ENCODE results near the gene C2CD3.

Gene C2CD3

DNA sequence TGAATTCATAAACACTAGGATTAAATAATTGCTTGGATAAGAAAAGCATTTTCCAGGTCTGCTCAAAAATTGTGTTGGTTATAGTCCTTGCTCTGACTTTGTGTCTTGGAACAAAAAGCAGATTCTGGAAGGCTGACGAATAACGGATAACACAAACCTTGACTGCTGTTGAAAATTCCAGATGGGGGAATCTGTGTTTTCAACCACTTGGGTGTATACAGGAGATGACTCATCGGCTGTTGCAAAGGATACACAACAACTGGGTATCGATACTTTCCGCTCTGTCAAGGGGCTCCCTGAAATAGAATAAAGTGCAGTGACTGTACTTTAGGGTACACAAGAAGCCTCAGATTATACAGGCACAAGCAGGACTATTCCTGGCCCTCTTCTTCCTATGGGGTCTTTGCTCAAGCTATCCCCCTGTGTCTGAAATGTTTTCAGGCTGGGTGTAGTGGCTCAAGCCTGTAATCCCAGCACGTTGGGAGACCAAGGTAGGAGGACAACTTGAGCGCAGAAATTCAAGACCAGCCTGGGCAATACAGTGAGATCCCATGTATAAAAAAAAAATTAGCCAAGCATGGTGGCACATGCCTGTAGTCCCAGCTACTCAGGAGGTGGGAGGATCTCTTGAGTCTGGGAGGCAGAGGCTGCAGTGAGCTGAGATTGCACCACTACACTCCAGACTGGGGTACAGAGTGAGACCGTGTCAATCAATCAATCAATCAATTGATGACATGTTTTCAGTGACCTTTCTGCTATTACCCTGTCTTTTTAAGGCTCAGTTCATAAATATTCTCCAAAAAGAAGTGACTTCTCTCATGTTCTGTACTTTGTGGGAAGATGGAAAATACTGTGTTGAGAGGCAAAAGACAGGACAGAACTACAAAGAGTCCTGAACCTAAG is 113.3 kb downstream of the C2CD3 start:
- DNase-seq: no peak

DNA sequence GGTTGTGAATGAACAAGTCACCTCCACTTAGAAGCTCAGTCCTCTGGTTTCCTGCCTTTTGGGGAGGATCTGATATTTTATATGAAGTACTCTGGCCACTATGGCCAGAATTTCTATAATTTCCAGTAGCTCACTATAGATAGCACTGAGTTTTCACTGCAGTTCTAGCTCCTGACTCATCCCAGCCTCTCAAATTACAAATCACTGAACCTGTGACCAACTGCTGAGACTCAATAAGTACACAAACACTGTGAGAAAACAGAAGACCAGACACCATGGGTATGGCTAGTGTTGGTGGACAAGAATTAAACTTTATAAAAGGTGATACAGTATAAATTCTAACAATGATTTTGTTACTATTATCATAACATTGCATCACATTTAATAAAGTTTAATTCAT is 114.9 kb downstream of the C2CD3 start:
- no peak for DNase-seq

DNA sequence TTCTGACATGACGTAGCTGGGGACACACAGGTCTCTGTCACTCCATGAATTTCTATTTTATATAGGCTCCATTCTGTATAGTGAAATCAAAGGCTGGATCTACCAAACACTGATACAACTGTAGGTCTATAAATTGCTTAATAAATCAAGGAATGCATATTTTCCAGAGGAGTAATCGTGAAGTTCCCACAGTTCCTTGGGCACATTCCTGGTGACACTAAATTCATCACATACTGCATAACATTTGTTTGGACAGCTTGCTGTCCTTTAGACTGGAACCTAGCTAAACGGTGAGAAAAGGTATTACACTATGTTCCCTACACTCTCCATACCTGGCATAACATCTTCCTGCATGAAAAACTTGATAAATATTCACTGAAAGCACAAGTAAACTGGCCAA is 120.3 kb downstream of the C2CD3 start:
- DNase-seq: no peak

DNA sequence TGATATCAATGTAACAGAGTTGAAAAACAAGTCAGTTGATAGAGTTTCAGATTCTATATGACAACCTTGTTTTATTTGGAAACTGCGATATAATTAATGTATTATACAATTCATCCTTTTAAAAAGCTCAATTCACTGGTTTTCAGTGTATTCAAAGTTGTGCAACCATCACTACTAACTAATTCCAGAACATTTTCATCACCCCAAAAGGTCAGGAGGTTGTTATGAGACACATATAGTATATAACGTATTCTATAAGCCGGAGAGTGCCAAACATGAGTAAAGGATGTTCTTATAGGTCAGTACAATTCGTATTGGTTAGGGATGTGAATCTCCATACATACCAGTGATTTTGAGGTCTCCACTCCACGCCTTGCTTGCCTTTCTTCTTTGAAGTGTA is 121.8 kb downstream of the C2CD3 start:
- DNase-seq: no peak

DNA sequence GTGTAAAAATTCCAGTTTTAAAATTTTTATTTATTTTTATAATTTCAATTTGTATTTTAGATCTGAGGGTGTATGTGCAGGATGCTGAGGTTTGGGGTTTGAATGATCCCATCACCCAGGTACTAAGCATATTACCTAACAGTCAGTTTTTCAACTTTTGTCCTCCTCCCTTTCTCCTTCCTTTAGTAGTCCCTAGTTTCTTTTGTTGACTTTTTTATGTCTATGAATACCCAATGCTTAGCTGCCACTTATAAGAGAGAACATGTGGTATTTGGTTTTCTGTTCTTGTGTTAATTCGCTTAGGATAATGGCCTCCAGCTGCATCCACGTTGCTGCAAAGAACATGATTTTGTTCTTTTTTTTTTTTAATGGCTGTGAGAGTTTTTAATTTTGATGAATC is 126.3 kb downstream of the C2CD3 start:
- DNase-seq: no peak

DNA sequence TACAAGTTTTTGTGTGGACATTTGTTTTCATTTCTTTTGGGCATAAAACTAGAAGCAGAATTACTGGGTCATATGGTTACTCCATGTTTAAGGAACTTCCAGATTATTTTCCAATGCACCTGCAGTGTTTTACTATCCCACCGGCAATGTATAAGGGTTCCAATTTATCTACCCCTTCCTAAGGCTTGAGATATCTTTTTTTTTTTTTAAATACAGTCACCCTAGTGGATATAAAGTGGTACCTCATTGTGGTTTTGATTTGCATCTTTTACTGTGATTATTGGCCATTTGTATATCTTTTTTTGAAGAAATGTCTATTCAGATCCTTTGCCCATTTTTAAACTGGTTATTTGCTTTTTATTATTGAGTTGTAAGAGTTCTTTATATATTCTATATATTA is 127.4 kb downstream of the C2CD3 start:
- DNase-seq: no peak

DNA sequence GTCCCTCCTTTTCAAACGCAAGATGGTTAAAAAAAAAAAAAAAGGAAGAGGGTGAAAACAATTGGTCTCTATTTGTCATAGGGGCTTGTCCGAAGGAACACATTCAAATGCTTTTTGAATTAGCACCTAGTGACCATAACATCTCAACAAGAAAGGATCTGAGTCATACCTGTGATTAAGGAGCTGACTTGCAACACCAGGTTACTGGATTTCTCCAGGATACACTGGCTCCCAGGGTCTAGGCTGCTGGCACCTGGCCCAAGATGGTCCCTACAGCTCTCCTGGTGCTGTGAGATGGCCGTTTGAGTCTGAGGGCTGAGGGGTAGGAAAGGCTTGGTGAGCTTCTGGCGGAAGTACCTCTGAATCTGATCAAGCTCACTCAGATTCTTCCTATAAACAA is 133.5 kb downstream of the C2CD3 start:
- no peak for DNase-seq

DNA sequence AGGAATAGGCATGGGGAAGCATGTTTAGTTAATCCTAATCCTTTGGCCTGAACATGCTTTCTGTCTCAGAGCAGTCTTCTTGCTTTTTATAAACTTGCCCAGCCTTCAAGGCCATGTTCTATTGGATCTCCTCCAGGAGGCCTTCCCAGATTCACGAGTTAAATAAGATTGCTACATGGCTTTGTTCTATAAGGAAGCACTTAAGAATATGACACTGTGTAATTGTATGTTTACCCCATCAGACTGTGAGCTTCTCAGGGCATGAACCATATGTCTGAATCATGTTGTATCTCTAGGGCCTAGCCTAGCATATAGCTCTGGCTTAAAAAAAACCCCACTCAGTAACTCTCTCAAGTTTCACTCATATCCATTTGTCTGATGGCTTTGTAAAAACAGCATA is 135.5 kb downstream of the C2CD3 start:
- no peak for DNase-seq

DNA sequence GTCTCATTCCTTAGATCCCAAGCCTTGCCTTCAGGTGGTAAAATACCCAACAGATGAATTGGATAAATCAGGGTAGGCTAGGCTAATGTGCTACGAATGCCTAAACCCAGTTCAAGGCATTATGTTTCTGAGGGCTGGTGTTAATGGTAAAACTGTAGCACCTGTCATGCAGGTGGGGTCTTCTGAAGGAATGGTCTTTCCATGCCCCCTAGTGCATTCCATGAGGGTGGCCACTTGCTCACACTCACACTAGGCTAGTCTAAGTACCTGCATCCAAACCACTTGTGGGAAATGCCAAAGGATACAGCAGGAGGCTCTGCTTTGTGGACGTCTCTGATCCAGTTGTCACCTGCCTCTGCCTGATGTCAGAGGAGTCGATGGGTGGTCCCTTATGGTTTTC is 137.8 kb downstream of the C2CD3 start:
- DNase-seq: no peak

DNA sequence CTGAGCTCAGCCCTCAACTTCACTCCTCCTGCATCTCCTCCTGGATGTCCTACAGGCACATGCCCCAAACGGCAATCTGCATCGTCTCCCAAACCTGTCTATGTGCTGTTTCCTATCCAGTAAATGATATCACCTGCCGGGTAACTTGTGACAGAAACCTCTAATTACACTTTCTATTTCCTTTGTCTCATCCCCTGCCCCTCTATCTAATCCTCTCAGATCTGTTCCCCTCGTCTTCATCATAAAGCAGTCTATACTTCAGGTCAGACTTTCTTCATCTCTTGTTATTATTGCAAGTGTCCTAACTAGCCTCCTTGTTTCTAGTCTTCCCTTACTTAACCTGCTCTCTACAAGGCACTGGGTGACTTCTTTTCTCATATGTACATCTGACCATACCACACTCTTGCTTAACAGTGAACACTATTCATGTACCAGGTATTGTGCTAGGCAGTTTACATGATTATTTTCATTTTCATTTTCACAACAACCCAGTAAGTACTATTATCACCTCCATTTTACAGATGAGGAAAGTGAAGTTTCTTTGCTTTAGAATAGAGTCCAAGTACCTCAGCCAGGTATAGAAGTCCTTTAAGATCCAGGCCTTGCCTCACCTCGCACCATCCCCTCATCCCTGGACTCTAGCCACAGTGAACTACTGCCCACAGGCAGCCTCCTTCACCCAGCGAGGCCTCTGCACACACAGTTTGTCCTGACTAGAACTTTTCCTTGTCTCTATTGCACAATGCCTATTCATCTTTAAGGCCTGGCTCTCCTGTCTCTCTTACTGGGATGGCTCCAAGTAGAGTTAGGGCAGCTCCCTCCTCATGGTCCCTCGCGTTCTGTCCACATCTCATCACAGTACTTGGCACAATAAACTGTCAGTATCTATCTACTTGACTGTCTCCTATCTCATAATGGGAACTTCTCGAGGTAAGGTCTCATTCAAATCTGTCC is 139.8 kb downstream of the C2CD3 start:
- DNase-seq: no peak

DNA sequence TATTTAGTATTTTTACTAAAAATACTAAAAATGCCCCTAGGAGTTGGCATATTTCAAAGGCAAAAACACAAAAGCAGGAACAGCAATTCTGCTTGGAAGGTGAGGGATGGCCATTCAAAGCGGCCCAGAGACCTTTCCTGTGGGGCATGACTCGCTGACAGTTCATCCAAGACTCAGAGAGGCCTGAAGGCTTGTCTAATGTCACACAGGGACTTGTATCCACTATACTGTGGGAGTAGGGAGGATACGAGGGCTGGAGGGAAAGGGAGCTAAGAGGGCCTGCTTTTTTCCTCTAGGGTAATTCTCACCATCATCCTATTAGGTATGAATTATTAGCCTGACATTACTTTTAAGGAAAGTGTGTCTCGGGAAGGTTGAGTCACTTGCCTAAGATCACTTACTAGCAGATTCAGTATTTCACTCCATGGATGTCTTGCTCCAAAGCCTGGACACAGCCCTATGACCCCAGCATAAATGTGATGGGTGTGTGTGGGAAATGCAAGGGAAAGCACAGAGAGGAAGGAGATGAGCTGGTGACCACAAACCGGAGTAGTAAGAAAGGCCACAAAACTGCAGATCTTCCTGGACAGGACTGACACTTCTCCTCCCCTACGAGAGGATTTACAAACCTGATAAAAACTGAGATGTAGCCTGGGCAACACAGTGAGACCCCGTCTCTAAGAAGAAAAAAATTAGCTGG is 145.2 kb downstream of the C2CD3 start:
- DNase-seq: no peak

DNA sequence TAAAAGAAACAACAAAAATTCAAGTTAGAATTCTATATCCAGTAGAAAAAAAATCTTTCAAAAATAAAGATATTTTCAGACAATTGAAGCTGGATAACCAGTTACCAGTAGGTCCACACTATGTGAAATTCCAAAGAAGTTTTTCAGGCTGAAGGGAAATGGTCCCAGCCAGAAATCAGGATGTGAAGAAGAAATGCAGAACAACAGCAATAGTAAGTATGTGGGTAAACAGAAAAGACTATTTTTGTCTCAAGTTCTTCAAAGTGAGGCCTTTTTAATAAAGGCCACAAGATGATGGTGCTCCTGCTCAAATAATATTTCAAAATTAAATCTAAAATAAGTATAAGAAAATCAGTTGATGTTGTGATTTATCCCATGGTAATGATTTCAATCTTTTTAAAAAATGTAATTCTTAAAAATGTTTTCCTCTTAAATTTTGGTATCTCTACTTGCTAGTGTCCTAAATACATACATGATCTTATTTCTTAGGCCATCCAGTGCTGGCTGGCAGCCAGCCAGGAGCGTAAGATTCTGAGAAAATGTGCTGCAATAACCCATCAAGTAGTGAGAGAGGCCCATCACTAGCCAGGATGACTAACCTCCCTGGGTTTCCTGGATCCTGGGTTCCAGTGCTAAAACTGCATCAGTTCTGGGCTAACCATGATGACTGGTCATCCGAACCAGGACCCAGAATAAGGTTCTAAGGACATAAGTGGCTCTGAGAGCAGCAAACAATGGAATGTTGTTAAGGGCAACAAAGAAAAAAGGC is 146.4 kb downstream of the C2CD3 start:
- DNase-seq: no peak

DNA sequence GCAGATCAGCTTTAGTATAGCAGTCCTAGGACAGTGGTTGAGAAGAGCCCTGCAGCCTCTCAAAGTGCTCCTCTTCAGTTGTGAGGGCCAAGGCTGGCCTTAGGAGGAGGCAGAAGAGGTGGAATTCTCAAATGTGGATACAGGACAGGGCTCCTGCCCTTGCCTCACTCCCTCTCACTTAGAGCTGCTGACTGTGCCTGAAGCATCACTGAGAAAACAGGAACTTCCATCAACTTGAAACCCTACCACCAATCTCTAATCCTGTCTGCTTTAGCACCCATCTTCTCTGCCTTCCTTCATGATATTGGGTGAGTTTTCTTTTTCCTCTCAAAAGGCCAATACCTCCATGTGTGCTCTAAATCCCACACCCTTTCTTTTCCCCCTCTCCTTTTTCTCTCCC is 147.5 kb downstream of the C2CD3 start:
- DNase-seq: no peak

DNA sequence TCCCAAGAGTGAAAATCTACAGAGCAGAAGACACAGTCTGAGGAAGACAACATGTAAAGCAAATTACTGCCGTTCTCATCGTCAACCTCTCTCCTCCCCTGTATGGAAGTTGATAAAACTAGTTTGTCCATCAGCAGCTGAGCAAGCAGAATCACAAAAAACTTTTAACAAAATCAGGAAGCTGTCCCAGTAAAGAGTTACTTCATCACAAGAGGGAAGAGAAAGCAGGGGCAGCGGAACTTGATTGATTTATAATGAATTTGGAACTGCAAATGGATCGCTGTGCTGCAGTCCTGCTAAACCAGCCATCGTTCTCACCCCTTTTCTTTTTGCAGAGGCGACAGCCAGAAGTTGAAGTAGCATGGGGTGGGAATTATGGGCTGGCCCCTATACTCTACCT is 148.3 kb downstream of the C2CD3 start:
- DNase-seq: no peak

DNA sequence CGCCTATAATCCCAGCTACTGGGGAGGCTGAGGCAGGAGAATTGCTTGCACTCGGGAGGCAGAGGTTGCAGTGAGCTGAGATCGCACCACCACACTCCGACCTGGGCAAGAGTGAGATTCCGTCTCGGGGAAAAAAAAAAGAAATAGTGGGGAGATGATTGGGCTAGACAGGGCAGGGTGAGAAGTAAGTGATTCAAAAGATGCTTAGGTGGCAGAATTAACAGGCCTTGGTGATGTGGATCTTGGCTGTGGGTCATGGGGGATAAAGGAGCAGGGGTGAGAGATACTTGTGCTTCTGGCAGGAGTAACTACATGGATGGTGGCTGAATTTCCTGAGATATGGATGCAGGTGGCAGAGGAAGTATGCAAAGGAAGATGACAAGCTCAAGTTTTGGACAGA is 148.8 kb downstream of the C2CD3 start:
- no peak for DNase-seq

DNA sequence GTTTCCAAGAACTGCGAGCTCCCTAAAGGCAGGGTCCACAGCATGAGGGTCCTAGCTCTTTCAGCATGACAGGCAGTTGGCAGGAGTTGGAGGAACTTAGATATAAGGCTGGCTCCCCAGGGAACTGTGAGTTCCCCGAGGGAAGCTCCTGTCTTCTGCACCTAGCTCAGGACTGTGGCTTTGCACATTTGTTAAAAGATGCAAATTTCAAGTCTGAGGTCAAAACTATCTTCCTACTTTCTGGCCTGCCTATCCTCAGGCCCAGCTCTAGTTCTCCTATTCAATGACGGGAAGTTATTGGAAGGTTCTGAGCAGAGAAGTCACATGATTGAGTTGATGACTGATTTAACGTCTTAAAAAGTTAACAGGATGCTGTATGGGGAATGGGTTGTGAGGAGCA is 150.3 kb downstream of the C2CD3 start:
- DNase-seq: no peak

DNA sequence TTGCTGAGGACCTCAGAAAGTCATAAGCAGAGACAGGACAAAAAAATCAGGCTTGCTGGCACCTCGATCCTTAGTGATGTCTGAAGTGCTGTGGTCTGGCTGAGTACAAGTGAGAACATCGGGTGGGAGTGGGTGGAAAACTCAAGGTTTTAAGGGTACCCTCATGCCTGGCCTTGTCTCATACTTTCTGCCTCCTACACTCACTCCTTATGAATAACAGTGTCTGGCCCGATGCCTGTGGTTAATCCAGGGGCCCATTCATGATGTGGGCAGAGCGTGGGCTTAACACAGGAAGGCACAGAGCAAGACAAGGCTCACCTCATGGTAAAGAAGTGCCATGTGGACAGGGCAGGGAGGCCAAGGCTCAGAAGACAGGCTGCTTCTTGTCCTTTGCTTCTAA is 150.9 kb downstream of the C2CD3 start:
- no peak for DNase-seq

DNA sequence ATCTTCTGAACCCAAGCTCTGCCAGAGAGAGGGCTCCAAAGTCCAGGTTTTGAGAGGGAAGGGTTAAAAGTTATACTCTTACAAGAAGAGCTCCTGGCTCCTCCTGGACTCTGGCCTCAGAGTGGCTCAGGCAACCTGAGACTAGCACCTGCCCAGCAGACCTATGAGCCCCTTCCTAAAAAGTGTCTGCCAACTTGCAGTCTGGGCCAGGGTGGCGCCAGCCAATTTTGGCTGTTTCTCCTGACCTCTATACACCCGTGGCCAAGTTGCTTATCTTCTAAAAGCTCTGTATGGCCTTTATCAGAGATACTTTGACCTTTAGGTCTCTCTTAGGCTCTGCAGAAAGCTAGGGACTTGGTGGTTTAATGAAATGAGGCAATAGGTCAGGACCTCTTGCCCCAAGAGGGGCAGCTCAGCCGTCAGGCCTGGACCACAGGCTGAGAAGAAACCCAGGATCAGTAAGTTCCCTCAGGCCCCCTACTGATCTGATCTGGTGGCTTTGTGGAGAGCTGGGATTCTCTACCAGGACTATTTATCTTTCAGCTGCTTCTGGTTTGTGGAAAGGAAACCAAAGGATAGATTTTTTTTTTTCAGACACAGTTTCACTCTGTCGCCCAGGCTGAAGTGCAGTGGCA is 151.6 kb downstream of the C2CD3 start:
- DNase-seq: no peak

DNA sequence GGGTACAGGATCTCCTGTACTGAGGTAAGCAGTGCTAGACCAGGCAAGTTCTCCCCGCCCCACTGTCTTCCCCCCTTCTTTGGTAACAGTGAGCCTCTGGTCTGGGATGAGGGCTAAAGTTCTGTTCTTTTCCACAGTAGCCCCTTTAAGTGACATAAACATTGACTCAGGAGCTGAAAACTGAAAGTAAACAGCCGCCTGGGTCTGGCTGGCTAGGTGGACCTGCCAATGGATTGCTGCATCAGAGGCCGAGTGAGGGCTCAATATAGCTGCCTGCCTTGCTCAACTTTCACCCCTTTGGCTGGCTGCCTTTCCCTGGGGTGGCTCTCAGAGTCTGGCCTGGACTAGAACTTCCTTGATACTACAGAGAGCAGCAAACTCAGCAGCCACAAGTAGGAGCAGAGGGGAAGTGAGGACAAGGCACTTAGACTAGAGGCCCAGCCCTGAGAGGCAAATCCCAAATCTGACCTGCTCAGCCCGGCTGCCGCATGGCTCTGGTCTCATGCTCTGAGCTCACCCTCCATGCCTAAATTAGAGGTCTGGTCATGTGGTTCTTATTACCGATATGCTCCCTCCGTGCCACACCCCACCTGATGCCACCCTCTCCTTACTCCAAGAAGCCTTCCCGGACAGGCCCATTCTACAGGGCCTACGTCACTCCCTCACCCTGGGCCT is 152.3 kb downstream of the C2CD3 start:
- DNase-seq: no peak

DNA sequence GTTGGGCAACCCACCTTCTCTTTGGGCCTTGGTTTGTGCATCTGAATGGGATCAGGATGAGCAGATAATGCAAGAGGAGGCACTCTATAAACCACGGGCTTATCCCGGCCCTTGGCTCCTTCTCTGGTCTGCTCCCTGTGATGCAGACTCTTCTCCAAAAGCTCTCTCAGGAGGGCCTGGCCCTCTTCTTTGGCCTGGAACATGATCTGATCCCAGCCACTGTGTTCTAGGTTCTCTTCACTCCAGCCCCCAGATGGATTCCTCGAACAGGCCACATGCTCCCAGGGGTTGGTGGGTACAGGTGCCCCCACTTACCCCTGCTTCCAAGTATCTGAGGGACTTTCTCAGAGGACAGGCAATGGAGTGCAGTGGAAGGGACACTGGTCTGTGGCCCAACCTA is 153.2 kb downstream of the C2CD3 start:
- no peak for DNase-seq

DNA sequence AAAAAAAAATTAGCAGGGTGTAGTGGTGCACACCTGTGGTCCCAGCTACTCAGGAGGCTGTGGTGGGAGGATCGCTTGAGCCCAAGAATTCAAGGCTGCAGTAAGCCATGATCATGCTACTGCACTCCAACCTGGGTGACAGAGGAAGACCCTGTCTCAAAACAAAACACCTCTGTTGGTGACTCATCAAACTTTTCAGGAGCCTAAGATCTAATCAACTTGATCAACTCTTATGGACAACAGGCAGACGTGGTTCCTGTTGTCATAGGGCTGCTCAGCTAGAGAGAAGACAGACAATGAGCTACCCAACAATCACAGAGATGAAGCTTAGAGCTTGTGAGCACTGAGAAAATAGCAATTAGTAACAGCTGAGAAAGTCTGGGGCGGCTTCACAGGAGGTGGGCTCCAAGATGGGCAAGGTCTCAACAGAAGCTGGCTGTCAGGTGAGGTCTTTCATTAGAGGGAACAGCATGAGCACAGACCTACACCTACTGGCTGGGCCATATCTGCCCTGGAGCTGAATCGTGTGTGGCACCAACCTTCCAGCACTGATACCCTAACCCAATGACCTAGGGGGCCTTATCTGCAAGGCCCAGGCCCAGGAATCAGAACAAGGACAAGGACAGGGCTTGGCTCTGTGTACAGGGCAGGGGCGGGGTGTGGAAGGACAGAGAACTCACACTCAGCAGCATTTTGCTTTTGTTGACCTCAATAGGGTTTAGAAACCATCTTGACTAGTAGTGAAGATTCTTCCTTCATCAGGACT is 154.7 kb downstream of the C2CD3 start:
- no peak for DNase-seq

All from NCI-H1092 treated with DMSO at 0.1 percent for 48 hours (cell line).